ENCODE data around the gene CDH16. TPM values are rescaled to one million over a fixed set of nuclear protein-coding genes. Genes with fewer than 3 reads are reported as not detected.
A peak's percentile ranks its signal among the peaks of the same experiment; 100 is the strongest.
"Not testable (repeated sequence)": the region's sequence is repeated elsewhere in the genome, so short reads cannot be mapped to it uniquely, and the experiment has no call there.

Gene CDH16
- total RNA-seq, 1 donor from 2014 or later: not detected

DNA sequence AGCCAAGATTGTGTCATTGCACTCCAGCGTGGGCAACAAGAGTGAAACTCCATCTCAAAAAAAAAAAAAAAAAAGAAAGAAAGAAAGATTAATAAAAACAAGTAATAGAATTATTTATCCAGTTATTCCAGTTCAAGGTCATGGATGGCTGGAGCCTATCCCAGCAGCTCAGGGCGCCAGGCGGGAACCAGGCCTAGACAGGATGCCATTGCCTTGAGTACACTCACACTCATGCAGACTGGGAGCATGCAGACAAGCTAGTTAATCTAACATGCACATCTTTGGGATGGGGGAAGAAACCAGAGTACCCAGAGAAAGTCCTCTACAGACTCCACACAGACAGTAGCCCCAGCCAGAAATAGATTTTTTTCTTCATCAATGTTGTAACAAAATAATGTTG, 20.5 kb downstream of the CDH16 start:
- Histone ChIP-seq H3K4me2 (ENCODE audit: low read length) (no peak overlapping the region), H3K9ac (ENCODE audit: low read length) (no peak overlapping the region), H3K36me3 (ENCODE audit: insufficient read depth, low read length) (no peaks in the 10 kb centered on the region), H2AFZ (ENCODE audit: low read depth, low read length) (no peak overlapping the region), H3K27ac (ENCODE audit: low read depth, low read length) (no peak overlapping the region), H4K20me1 (ENCODE audit: insufficient read depth, low read length) (no peaks in the 10 kb centered on the region), H3K4me3 (ENCODE audit: insufficient read depth, low read depth, low read length) (no peak overlapping the region), H3K27me3 (ENCODE audit: insufficient read depth, low read length) (no peaks in the 10 kb centered on the region), H3K9me3 (ENCODE audit: insufficient read depth, low read depth, low read length) (no peaks in the 10 kb centered on the region), H3K4me1 (ENCODE audit: insufficient read depth, low read length) (peaks cover 12% of the 10 kb centered on the region), H3K79me2 (ENCODE audit: insufficient read depth, low read length) (no peaks in the 10 kb centered on the region)
- Mint-ChIP-seq H3K27ac (ENCODE audit: unreplicated experiment) (no peak overlapping the region), H3K4me1 (ENCODE audit: low read depth, unreplicated experiment) (peaks cover 24% of the 10 kb centered on the region), H3K36me3 (ENCODE audit: low read depth, unreplicated experiment) (peaks cover 1% of the 10 kb centered on the region), H3K9me3 (ENCODE audit: unreplicated experiment) (peaks cover 3% of the 10 kb centered on the region), H3K4me3 (ENCODE audit: unreplicated experiment) (no peak overlapping the region), H3K27me3 (ENCODE audit: low read depth, unreplicated experiment) (peaks cover 8% of the 10 kb centered on the region)
- peak; percentile 45 for DNase-seq (ENCODE audit: low read depth)
- TF ChIP-seq EZH2 (IDR thresholded peaks at IDR 0.05; ENCODE audit: insufficient read depth, low read length): no peak
- TF ChIP-seq, protein P1, sequence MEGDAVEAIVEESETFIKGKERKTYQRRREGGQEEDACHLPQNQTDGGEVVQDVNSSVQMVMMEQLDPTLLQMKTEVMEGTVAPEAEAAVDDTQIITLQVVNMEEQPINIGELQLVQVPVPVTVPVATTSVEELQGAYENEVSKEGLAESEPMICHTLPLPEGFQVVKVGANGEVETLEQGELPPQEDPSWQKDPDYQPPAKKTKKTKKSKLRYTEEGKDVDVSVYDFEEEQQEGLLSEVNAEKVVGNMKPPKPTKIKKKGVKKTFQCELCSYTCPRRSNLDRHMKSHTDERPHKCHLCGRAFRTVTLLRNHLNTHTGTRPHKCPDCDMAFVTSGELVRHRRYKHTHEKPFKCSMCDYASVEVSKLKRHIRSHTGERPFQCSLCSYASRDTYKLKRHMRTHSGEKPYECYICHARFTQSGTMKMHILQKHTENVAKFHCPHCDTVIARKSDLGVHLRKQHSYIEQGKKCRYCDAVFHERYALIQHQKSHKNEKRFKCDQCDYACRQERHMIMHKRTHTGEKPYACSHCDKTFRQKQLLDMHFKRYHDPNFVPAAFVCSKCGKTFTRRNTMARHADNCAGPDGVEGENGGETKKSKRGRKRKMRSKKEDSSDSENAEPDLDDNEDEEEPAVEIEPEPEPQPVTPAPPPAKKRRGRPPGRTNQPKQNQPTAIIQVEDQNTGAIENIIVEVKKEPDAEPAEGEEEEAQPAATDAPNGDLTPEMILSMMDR (IDR thresholded peaks at IDR 0.05; ENCODE audit: insufficient read depth, low read depth, low read length): no peak
- no peak for FAIRE-seq

DNA sequence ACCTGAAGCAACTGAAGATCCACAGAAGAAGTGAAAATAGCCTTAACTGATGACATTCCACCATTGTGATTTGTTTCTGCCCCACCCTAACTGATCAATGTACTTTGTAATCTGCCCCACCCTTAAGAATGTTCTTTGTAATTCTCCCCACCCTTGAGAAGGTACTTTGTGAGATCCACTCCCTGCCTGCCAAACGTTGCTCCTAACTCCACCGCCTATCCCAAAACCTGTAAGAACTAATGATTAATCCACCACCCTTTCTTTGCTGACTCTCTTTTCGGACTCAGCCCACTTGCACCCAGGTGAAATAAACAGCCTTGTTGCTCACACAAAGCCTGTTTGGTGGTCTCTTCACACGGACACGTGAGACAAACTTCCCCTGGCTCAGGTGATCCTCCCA, 22.0 kb downstream of the CDH16 start:
- H3K9me3 Mint-ChIP-seq (ENCODE audit: unreplicated experiment); H3K36me3 Mint-ChIP-seq (ENCODE audit: low read depth, unreplicated experiment); H3K9me3 ChIP-seq (ENCODE audit: insufficient read depth, low read depth, low read length); H3K27me3 Mint-ChIP-seq (ENCODE audit: low read depth, unreplicated experiment); H3K36me3 ChIP-seq (ENCODE audit: insufficient read depth, low read length); H3K27ac ChIP-seq (ENCODE audit: low read depth, low read length); FAIRE-seq; H3K4me2 ChIP-seq (ENCODE audit: low read length); H3K4me3 Mint-ChIP-seq (ENCODE audit: unreplicated experiment); H4K20me1 ChIP-seq (ENCODE audit: insufficient read depth, low read length); H3K27ac Mint-ChIP-seq (ENCODE audit: unreplicated experiment); H2AFZ ChIP-seq (ENCODE audit: low read depth, low read length); H3K27me3 ChIP-seq (ENCODE audit: insufficient read depth, low read length); DNase-seq (ENCODE audit: low read depth); H3K4me3 ChIP-seq (ENCODE audit: insufficient read depth, low read depth, low read length); H3K79me2 ChIP-seq (ENCODE audit: insufficient read depth, low read length); H3K9ac ChIP-seq (ENCODE audit: low read length): not testable (repeated sequence)
- H3K4me1 Mint-ChIP-seq (ENCODE audit: low read depth, unreplicated experiment): peaks cover 24% of the 10 kb centered on the region
- peaks cover 12% of the 10 kb centered on the region for H3K4me1 ChIP-seq (ENCODE audit: insufficient read depth, low read length)

DNA sequence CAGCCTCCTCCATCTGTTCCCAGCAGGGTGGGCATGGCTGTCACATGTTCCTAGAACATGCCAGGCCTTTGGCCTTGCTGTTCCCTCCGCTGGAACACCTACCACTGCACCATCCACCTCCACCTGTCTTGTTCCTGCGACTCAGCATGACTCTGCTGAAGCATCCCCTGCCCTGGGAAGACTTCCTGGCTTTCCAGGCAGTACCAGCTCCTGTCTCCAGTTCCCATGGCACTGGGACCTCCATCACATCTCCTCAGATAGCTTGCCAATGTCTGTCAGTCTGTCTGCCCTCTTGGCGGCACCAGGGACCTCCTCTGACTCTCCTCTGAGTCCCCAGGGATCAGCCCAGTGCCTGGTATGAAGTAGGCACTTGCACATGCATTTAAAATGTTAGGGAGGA, 22.7 kb downstream of the CDH16 start:
- peaks cover 3% of the 10 kb centered on the region for H3K9me3 Mint-ChIP-seq (ENCODE audit: unreplicated experiment)
- Histone ChIP-seq H3K9ac (ENCODE audit: low read length) (no peak overlapping the region), H3K4me1 (ENCODE audit: insufficient read depth, low read length) (peaks cover 12% of the 10 kb centered on the region), H4K20me1 (ENCODE audit: insufficient read depth, low read length) (no peaks in the 10 kb centered on the region), H3K36me3 (ENCODE audit: insufficient read depth, low read length) (no peaks in the 10 kb centered on the region), H2AFZ (ENCODE audit: low read depth, low read length) (no peak overlapping the region), H3K4me2 (ENCODE audit: low read length) (no peak overlapping the region), H3K4me3 (ENCODE audit: insufficient read depth, low read depth, low read length) (no peak overlapping the region), H3K9me3 (ENCODE audit: insufficient read depth, low read depth, low read length) (no peaks in the 10 kb centered on the region), H3K79me2 (ENCODE audit: insufficient read depth, low read length) (no peaks in the 10 kb centered on the region), H3K27ac (ENCODE audit: low read depth, low read length) (no peak overlapping the region), H3K27me3 (ENCODE audit: insufficient read depth, low read length) (no peaks in the 10 kb centered on the region)
- H3K27me3 Mint-ChIP-seq (ENCODE audit: low read depth, unreplicated experiment): peaks cover 7% of the 10 kb centered on the region
- no peak overlapping the region for H3K27ac Mint-ChIP-seq (ENCODE audit: unreplicated experiment)
- H3K4me1 Mint-ChIP-seq (ENCODE audit: low read depth, unreplicated experiment): peaks cover 22% of the 10 kb centered on the region
- TF ChIP-seq, protein P1 (IDR thresholded peaks at IDR 0.05; ENCODE audit: insufficient read depth, low read depth, low read length): no peak
- H3K4me3 Mint-ChIP-seq (ENCODE audit: unreplicated experiment): no peak overlapping the region
- peaks cover 1% of the 10 kb centered on the region for H3K36me3 Mint-ChIP-seq (ENCODE audit: low read depth, unreplicated experiment)
- no peak for DNase-seq (ENCODE audit: low read depth)
- no peak for FAIRE-seq
